HG03097 (cell line): ENCODE results near the gene COQ7.

Experiments used
- ATAC-seq: cut with Tn5 transposase; IDR thresholded peaks from one replicate; pipeline ENCODE4 v1.9.1; 2021; ENCODE audit not compliant: unreplicated experiment, low FRiP score

Gene COQ7

GRCh38 chr16:19085679-19086200 lies 18.3 kb downstream of the COQ7 start:
- ATAC-seq: no peak

GRCh38 chr16:19086322-19087199 lies 19.1 kb downstream of the COQ7 start:
- ATAC-seq: peak; percentile 86

- no peak for ATAC-seq
Observed at GRCh38 chr16:19088341-19088916, 21.0 kb downstream of the COQ7 start.

- no peak for ATAC-seq
Observed at GRCh38 chr16:19089410-19089955, 22.1 kb downstream of the COQ7 start.

- ATAC-seq: no peak
Observed at GRCh38 chr16:19090916-19091315, 23.5 kb downstream of the COQ7 start.

- no peak for ATAC-seq
Observed at GRCh38 chr16:19092653-19093410, 25.4 kb downstream of the COQ7 start.

GRCh38 chr16:19093631-19094541 lies 26.5 kb downstream of the COQ7 start:
- ATAC-seq: no peak

- no peak for ATAC-seq
Observed at GRCh38 chr16:19094542-19095365, 27.3 kb downstream of the COQ7 start.

- no peak for ATAC-seq
Observed at GRCh38 chr16:19095654-19096053, 28.2 kb downstream of the COQ7 start.

- no peak for ATAC-seq
Observed at GRCh38 chr16:19098173-19098572, 30.8 kb downstream of the COQ7 start.

GRCh38 chr16:19102187-19102872 lies 34.9 kb downstream of the COQ7 start:
- no peak for ATAC-seq

- no peak for ATAC-seq
Observed at GRCh38 chr16:19104607-19105006, 37.2 kb downstream of the COQ7 start.

- ATAC-seq: no peak
Observed at GRCh38 chr16:19105131-19105530, 37.7 kb downstream of the COQ7 start.

- ATAC-seq: no peak
Observed at GRCh38 chr16:19105891-19106624, 38.6 kb downstream of the COQ7 start.

- ATAC-seq: no peak
Observed at GRCh38 chr16:19106625-19107020, 39.2 kb downstream of the COQ7 start.

- ATAC-seq: no peak
Observed at GRCh38 chr16:19108409-19109287, 41.2 kb downstream of the COQ7 start.

- no peak for ATAC-seq
Observed at GRCh38 chr16:19109288-19109664, 41.9 kb downstream of the COQ7 start.
